Measurements from ENCODE around the gene MVB12B. TPM values are rescaled to one million over a fixed set of nuclear protein-coding genes. Genes with fewer than 3 reads are reported as not detected.

Gene MVB12B
- total RNA-seq, 1 experiment from 2014 or later: 9.4 TPM

DNA sequence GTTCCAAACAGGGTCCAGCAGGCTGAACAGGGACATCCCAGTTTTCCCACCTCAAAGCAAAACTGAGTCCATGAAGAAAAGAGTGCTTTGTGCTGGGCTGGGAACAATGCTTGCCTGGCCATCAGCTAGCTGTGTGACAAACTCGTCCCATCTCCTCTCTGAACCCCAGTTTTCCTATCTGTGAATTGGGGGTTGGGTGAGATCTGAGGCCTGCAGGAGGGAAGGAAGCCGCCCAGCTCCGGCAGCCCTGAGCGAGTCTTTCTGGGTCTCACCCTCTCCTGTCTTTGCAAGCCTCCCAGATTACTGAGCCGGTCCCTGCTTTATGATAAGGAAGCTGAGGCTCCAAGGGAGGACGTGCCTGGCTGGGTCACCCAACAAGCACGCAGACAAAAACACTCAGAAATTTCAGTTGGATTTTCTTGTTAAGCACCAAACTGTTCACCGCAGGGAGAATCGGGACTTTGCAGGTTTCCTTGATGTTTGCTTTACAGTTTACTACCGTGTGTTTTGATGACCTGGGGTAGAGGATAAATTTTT, 204.5 kb downstream of the MVB12B start:
- BruUV-seq (replicated peaks): no TSS peak
- Histone ChIP-seq H3K36me3 (ENCODE audit: control insufficient read depth, insufficient read depth, low read length) (no peaks in the 10 kb centered on the region), H3K9me3 (ENCODE audit: control insufficient read depth, insufficient read depth, low read depth, low read length) (no peaks in the 10 kb centered on the region), H3K27me3 (ENCODE audit: control insufficient read depth, insufficient read depth, low read length) (no peaks in the 10 kb centered on the region), H3K27ac (ENCODE audit: low read length) (no peak overlapping the region), H3K4me3 (ENCODE audit: low read depth in 2 of 2, low read length in 2 of 2) (no peak overlapping the region), H3K4me1 (ENCODE audit: control insufficient read depth, insufficient read depth, low read length) (no peaks in the 10 kb centered on the region)
- TF ChIP-seq SIN3A (IDR thresholded peaks at IDR 0.05; ENCODE audit: borderline replicate concordance, insufficient read depth, low read depth, low read length) (no peak), CTCF (IDR thresholded peaks at IDR 0.05) (no peak), POLR2AphosphoS5 (IDR thresholded peaks at IDR 0.05; ENCODE audit: low read depth, low read length) (no peak), TCF7L2 (IDR thresholded peaks at IDR 0.05; ENCODE audit: low read depth, low read length) (no peak)
- TF ChIP-seq, protein P1, sequence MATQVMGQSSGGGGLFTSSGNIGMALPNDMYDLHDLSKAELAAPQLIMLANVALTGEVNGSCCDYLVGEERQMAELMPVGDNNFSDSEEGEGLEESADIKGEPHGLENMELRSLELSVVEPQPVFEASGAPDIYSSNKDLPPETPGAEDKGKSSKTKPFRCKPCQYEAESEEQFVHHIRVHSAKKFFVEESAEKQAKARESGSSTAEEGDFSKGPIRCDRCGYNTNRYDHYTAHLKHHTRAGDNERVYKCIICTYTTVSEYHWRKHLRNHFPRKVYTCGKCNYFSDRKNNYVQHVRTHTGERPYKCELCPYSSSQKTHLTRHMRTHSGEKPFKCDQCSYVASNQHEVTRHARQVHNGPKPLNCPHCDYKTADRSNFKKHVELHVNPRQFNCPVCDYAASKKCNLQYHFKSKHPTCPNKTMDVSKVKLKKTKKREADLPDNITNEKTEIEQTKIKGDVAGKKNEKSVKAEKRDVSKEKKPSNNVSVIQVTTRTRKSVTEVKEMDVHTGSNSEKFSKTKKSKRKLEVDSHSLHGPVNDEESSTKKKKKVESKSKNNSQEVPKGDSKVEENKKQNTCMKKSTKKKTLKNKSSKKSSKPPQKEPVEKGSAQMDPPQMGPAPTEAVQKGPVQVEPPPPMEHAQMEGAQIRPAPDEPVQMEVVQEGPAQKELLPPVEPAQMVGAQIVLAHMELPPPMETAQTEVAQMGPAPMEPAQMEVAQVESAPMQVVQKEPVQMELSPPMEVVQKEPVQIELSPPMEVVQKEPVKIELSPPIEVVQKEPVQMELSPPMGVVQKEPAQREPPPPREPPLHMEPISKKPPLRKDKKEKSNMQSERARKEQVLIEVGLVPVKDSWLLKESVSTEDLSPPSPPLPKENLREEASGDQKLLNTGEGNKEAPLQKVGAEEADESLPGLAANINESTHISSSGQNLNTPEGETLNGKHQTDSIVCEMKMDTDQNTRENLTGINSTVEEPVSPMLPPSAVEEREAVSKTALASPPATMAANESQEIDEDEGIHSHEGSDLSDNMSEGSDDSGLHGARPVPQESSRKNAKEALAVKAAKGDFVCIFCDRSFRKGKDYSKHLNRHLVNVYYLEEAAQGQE (IDR thresholded peaks at IDR 0.05; ENCODE audit: insufficient read depth in 1 of 2, low read depth in 2 of 2, low read length in 1 of 2): no peak
- DNase-seq (ENCODE audit: low read depth, low spot score) (no peak), ATAC-seq (no peak)
- in situ Hi-C loops (cut with HindIII; ENCODE audit: low pct_unique_long_range_greater_than_20kb, low sequenced_read_pairs) (no loop called here), intact Hi-C loops (cut with micrococcal nuclease; ENCODE audit: unreplicated experiment) (no loop called here)
- CTCF ChIA-PET: no interaction called here
- POLR2A ChIA-PET: interaction anchor here (0.5 kb wide), 1 partner anchor 16 kb away, joined by 13 read pairs; no protein-coding TSS in a partner anchor

DNA sequence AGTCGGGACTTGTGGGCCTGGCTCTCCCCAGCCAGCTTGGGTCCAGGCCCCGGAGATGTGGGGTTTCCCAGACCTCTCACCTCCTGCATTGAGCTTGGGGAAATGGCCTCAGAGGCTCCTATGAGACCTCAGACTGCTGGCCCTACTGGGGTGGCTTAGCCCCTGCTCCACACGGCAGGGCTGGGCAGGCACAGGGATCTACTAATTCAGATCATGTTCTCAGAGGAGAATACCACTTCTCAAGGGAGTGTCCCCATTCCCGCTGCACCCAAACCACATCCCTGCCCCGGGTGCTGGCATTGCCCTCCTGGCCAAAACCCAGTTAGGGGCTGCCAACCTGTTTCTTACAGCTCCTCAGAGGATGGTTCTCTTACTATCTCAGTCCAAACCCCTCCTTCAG, 205.0 kb downstream of the MVB12B start:
- Histone ChIP-seq H3K27ac (ENCODE audit: low read length) (no peak overlapping the region), H3K4me3 (ENCODE audit: low read depth in 2 of 2, low read length in 2 of 2) (no peak overlapping the region), H3K36me3 (ENCODE audit: control insufficient read depth, insufficient read depth, low read length) (no peaks in the 10 kb centered on the region), H3K27me3 (ENCODE audit: control insufficient read depth, insufficient read depth, low read length) (no peaks in the 10 kb centered on the region; the same call in 1 of the 2 replicates), H3K9me3 (ENCODE audit: control insufficient read depth, insufficient read depth, low read depth, low read length) (no peaks in the 10 kb centered on the region), H3K4me1 (ENCODE audit: control insufficient read depth, insufficient read depth, low read length) (no peaks in the 10 kb centered on the region)
- intact Hi-C loops (cut with micrococcal nuclease; ENCODE audit: unreplicated experiment): no loop called here
- TF ChIP-seq POLR2AphosphoS5 (IDR thresholded peaks at IDR 0.05; ENCODE audit: low read depth, low read length): no peak
- TF ChIP-seq, protein P1 (IDR thresholded peaks at IDR 0.05; ENCODE audit: insufficient read depth in 1 of 2, low read depth in 2 of 2, low read length in 1 of 2): no peak
- no peak for TF ChIP-seq TCF7L2 (IDR thresholded peaks at IDR 0.05; ENCODE audit: low read depth, low read length)
- no peak for TF ChIP-seq SIN3A (IDR thresholded peaks at IDR 0.05; ENCODE audit: borderline replicate concordance, insufficient read depth, low read depth, low read length)
- TF ChIP-seq CTCF (IDR thresholded peaks at IDR 0.05): no peak
- ATAC-seq (no peak), DNase-seq (ENCODE audit: low read depth, low spot score) (no peak)
- no TSS peak for BruUV-seq (replicated peaks)
- in situ Hi-C loops (cut with HindIII; ENCODE audit: low pct_unique_long_range_greater_than_20kb, low sequenced_read_pairs): no loop called here
- ChIA-PET CTCF (no interaction called here), POLR2A (no interaction called here)
